ENCODE data around the gene SYT6.

The SYT6 gene

DNA sequence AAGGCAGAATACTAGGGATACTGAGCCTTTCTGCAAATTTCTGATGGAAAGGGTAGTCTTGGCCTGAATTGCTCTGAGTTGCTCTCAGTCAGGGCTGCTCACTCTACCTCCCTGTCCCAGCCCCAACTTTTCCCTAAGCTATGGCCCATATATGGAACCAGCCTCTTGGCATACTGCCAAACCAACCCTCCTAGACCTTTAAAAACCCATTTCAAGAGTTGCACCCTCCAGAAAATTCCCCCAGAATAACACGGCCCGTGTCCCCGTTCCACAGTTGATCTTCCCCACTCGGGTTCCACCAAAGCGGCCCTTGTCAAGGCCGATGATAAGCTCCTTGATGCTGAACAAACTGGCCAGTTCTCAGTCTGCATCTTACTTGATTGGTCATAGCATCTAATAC, 25.4 kb downstream of the SYT6 start:
- Histone ChIP-seq H3K9ac (no peak overlapping the region), H3K36me3 (ENCODE audit: control insufficient read depth, insufficient read depth, low read length) (no peaks in the 10 kb centered on the region), H3K4me3 (ENCODE audit: low read depth, low read length) (no peak overlapping the region), H3K27me3 (ENCODE audit: control insufficient read depth, insufficient read depth, low read length) (no peaks in the 10 kb centered on the region), H3K79me2 (no peaks in the 10 kb centered on the region), H3K9me3 (ENCODE audit: control insufficient read depth, low read length) (no peaks in the 10 kb centered on the region), H2AFZ (no peak overlapping the region), H3K4me1 (no peaks in the 10 kb centered on the region), H3K4me2 (ENCODE audit: low read length) (no peak overlapping the region), H3K27ac (no peak overlapping the region)
- TF ChIP-seq, protein P1, sequence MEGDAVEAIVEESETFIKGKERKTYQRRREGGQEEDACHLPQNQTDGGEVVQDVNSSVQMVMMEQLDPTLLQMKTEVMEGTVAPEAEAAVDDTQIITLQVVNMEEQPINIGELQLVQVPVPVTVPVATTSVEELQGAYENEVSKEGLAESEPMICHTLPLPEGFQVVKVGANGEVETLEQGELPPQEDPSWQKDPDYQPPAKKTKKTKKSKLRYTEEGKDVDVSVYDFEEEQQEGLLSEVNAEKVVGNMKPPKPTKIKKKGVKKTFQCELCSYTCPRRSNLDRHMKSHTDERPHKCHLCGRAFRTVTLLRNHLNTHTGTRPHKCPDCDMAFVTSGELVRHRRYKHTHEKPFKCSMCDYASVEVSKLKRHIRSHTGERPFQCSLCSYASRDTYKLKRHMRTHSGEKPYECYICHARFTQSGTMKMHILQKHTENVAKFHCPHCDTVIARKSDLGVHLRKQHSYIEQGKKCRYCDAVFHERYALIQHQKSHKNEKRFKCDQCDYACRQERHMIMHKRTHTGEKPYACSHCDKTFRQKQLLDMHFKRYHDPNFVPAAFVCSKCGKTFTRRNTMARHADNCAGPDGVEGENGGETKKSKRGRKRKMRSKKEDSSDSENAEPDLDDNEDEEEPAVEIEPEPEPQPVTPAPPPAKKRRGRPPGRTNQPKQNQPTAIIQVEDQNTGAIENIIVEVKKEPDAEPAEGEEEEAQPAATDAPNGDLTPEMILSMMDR (IDR thresholded peaks at IDR 0.05): no peak

DNA sequence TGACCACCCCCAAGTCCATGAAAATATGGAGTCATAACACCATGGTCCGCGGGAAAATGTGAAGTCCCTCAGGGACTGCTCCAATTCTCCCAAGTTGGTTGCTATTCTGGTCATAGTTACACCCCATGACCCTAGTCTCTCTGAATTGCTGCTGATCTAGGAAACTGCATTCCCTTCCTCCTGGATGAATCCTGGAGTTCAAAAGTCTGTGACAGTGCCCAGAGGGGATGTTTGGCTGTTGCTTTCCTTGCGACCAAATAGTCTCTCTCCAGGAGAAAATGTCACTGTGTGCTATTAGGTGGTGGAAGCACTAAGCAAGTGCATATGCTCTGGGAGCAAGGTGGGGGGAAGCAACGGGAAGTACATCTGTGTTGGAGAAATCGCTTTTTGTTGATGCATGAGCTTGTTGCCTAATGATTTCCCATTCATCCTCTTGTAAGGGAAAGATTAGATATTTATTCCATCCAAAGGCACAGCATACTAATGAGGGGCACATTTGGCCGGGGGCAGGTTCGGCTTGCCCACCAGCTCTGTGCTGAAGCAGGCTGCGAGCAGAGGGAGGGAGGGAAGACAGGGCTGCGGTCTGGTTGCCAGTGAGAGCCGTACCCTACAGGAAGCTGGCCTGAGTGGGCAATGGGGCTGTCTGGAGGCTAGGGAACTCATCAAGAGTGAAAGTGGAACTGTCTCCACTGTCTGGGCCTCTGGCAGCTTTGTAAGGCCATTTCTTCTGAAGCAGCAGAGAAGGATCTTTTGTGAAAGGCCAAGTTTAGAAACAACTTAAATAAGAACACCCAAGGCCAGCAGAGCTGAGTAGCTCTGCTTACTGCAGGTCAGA, 27.2 kb downstream of the SYT6 start:
- H3K9me3 ChIP-seq (ENCODE audit: control insufficient read depth, low read length): no peaks in the 10 kb centered on the region
- H3K4me2 ChIP-seq (ENCODE audit: low read length): no peak overlapping the region
- H2AFZ ChIP-seq: no peak overlapping the region
- no peaks in the 10 kb centered on the region for H3K79me2 ChIP-seq
- no peaks in the 10 kb centered on the region for H3K4me1 ChIP-seq
- no peak overlapping the region for H3K4me3 ChIP-seq (ENCODE audit: low read depth, low read length)
- TF ChIP-seq, protein P1 (IDR thresholded peaks at IDR 0.05): no peak
- H3K27ac ChIP-seq: no peak overlapping the region
- no peak overlapping the region for H3K9ac ChIP-seq
- no peaks in the 10 kb centered on the region for H3K27me3 ChIP-seq (ENCODE audit: control insufficient read depth, insufficient read depth, low read length)
- no peaks in the 10 kb centered on the region for H3K36me3 ChIP-seq (ENCODE audit: control insufficient read depth, insufficient read depth, low read length)

DNA sequence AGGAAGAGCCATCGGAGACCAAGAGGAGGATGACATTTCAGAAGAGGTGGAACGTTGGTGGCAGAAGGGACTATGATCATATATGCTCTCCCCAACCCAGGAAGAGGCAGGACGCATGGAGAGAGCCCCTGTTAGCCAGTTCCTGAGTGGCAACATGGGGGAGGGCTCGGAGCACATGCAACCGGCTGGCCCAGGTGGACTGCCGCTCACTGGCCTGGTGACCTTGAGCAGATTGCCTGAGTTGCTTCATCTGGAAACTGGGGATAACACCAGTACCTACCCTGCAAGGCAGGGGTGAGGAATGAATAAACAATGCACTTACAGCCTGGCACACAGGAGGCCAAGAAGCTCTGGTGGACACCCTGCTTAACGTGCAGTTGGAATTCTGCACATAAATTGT, 29.0 kb downstream of the SYT6 start:
- Histone ChIP-seq H3K36me3 (ENCODE audit: control insufficient read depth, insufficient read depth, low read length) (no peaks in the 10 kb centered on the region), H3K27me3 (ENCODE audit: control insufficient read depth, insufficient read depth, low read length) (no peaks in the 10 kb centered on the region), H3K4me3 (ENCODE audit: low read depth, low read length) (no peak overlapping the region), H3K27ac (no peak overlapping the region), H3K4me1 (no peaks in the 10 kb centered on the region), H3K79me2 (no peaks in the 10 kb centered on the region), H3K9ac (no peak overlapping the region), H3K9me3 (ENCODE audit: control insufficient read depth, low read length) (no peaks in the 10 kb centered on the region), H2AFZ (no peak overlapping the region), H3K4me2 (ENCODE audit: low read length) (no peak overlapping the region)
- TF ChIP-seq, protein P1 (IDR thresholded peaks at IDR 0.05): no peak

DNA sequence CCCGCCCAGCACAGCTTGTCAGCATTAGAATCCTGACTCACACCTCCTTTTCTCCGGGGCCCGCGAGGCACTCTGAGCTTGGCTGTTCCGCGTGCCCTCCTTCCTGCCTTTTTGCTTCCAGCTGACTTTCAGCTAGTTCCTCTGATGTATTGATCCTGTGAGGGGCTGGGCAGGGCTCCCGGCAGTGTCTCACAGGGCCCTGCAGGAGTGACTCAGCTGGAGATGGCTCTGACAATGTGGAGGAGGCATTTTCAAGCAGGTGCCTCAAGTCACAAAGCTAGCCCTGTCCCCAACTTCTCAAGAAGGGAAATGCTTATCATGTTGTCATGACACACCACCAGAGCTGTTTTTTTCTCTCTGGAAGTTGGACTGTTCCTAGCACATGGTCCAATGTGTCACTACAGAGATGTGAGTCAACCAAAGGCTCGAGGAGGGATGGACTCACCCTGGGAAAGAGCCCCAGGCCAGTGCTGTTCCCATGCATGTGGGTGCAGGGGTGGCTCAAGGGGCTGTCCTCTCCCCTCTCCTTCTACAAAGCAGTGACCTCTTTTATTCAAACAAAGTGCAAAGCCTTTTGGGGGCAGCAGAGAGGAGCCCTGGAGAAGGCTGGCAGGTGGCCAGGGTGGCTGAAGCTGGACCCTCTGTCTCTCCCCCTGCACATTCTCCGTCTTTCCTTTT, 30.6 kb downstream of the SYT6 start:
- no peaks in the 10 kb centered on the region for H3K27me3 ChIP-seq (ENCODE audit: control insufficient read depth, insufficient read depth, low read length)
- H3K4me2 ChIP-seq (ENCODE audit: low read length): no peak overlapping the region
- no peaks in the 10 kb centered on the region for H3K4me1 ChIP-seq
- H3K79me2 ChIP-seq: no peaks in the 10 kb centered on the region
- no peaks in the 10 kb centered on the region for H3K9me3 ChIP-seq (ENCODE audit: control insufficient read depth, low read length)
- no peak overlapping the region for H2AFZ ChIP-seq
- no peak overlapping the region for H3K27ac ChIP-seq
- TF ChIP-seq, protein P1 (IDR thresholded peaks at IDR 0.05): no peak
- no peaks in the 10 kb centered on the region for H3K36me3 ChIP-seq (ENCODE audit: control insufficient read depth, insufficient read depth, low read length)
- H3K4me3 ChIP-seq (ENCODE audit: low read depth, low read length): no peak overlapping the region
- H3K9ac ChIP-seq: no peak overlapping the region

Measured in parathyroid adenoma (tissue), 2 donors.